HG03108 (cell line): Measurements from ENCODE around the gene EP400.
"Not testable (repeated sequence)": the region's sequence is repeated elsewhere in the genome, so short reads cannot be mapped to it uniquely, and the experiment has no call there.

Source experiments
- ATAC-seq: cut with Tn5 transposase; IDR thresholded peaks from one replicate; pipeline ENCODE4 v1.9.1; 2021; ENCODE audit warnings: moderate library complexity; ENCODE audit not compliant: unreplicated experiment

The EP400 gene

DNA sequence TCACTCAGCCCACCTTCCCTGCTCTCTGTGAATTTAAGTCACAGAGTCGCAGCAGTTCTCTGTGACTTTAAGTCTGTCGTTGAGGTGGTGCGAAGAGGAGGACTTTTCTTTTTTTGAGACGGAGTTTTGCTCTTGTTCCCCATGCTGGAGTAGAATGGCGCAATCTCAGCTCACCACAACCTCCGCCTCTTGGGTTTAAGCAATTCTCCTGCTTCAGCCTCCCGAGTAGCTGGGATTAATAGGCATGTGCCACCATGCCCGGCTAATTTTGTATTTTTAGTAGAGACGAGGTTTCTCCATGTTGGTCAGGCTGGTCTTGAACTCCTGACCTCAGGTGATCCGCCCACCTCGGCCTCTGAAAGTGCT lies 35.8 kb downstream of the EP400 start:
- not testable (repeated sequence) for ATAC-seq

GRCh38 chr12:131986361-131986760 lies 36.6 kb downstream of the EP400 start:
- no peak for ATAC-seq

GRCh38 chr12:131986910-131987309 lies 37.2 kb downstream of the EP400 start:
- no peak for ATAC-seq

GRCh38 chr12:131987552-131987951 lies 37.8 kb downstream of the EP400 start:
- ATAC-seq = no peak

- ATAC-seq = no peak
These were observed 38.5 kb downstream of the EP400 start for GRCh38 chr12:131988054-131988796.

GRCh38 chr12:131989021-131989420 lies 39.3 kb downstream of the EP400 start:
- ATAC-seq = no peak

- ATAC-seq = no peak
These were observed 40.6 kb downstream of the EP400 start for GRCh38 chr12:131990066-131990979.

DNA sequence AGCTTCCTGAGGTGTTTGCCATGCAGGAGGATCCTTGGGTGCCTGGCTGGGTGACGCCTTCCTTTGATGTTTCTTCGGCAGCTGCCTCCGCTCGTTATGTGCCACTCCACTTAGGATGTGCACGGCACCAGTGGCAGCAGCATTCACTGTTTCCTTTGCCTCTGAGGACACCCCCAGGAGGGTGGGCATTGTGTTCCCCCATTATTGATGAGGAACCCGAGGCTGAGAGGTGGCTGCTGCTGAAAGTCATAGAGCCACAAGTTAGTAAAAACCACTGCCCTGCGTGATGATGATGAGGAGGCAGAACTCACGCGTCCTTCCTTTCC lies 41.2 kb downstream of the EP400 start:
- no peak for ATAC-seq

DNA sequence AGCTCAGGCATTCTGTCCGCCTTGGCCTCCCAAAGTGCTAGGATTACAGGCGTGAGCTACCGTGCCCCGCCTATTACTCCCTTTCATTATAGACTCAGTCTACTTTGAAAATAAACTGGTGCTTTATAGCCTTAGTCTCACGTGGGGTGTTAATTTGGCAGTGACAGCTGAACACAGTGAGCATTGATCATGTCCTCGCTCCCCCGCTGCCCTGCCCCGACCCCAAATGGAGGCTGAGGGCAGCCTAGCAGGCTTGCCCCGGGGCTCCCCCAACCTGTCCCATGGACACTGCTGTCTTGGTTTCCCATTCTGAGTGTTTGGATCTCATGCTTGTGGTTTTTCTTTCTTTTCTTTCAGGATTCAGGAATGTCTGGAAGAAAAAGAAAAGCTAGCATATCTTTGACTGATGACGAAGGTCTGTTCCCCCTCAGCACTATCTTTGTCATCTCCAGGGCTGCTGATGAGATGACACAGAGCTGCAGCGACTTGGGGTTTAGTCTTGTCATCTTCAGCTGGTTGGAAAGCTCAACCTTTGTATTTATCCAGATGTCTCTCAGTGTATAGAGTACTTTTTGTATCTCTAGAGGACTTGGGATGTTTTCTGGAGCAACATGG lies 42.2 kb downstream of the EP400 start:
- ATAC-seq = no peak

GRCh38 chr12:131994589-131994988 lies 44.8 kb downstream of the EP400 start:
- ATAC-seq = peak; percentile 82

DNA sequence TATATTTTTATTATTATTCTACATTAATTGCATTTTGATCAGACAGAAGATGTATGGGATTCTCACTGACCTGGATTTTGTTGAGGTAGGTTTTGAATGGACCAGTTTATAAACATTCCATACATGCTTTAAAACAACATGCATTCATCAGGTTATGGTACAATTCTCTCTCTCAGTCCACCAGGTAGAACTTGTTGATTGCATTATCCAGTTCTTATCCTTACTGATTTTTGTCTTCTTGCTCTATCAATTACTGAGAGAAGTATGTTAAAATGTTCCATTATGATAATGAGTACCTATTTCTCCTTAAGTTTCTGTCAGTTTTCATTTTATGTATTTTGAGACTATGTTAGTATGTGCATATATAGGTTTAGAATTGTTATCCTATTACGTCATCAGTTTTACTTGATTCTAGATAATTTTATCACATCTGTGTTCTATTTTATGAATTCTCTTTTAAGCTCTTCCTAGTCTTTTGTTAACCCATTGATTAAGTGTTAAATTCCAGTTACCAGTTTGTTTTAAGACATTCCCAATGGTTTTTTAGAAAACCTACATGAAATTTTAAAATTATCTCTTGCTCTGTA lies 50.6 kb downstream of the EP400 start:
- no peak for ATAC-seq

DNA sequence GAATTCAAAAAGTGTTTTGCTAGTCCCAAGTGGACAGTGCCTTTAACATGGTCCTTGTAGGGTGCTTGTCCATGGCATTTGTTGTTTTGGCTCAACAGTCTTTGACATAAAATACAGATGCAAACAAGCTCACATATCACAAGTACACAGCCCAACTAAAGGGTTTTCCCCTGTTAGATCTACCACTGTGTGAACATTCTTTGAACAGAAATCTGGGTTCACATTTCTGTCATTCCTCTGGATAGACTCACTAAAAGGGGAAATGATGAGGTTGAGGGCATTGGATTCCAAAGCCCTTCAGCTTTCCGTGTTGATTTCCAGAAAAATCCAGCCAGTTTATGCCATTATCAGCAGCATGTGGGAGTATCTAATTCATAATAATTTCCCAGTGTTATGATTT lies 54.1 kb downstream of the EP400 start:
- no peak for ATAC-seq

DNA sequence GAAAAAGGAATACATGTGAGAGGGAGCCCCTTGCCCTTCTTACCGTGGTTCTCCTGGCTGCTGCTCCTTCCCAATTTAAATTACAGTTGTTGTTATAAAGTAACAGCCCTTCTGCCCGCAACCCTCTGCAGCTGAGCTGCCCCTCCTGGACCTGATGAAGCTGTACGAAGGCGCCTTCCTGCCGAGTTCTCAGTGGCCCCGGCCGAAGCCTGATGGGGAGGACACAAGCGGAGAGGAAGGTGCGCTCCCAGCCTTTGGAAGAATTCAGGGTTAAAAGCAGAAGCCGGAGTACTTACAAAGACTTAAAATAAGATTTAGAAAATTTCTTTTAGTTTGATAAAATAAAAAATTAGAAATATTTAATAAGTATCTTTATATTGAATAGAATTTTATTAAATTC lies 55.2 kb downstream of the EP400 start:
- ATAC-seq = no peak

GRCh38 chr12:132006056-132006680 lies 56.4 kb downstream of the EP400 start:
- no peak for ATAC-seq

GRCh38 chr12:132007041-132007440 lies 57.3 kb downstream of the EP400 start:
- ATAC-seq = no peak

DNA sequence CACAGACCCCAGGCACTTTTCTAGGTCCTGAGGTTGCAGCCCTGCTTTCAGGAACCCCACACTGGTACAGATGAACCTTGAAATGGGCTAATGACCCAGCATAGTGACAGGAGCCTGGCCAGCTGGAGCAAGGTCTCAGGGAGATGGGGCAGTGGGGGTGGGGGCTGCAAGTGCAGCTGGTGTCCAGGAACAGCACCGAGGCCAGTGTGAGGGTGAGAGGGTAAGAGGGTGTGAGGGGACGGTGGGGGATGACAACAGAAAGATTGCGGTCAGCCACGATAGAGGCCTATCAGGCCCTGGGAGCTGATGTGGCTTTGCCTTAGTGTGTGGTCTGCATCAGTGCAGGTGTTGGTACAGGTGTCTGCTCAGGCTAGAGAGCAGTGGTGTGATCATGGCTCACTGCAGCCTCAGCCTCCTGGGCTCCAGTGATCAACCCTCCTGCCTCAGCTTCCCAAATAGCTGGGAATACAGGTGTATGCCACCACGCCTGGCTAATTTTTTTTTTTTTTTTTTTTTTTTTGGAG lies 59.7 kb downstream of the EP400 start:
- no peak for ATAC-seq

GRCh38 chr12:132012919-132013568 lies 63.3 kb downstream of the EP400 start:
- no peak for ATAC-seq

GRCh38 chr12:132014092-132014914 lies 64.6 kb downstream of the EP400 start:
- no peak for ATAC-seq

GRCh38 chr12:132014915-132015280 lies 65.2 kb downstream of the EP400 start:
- ATAC-seq = no peak
